PFSK-1 (cell line): ENCODE results near the gene RGS6.

Experiments
- POLR2AphosphoS5 ChIP-seq: IDR thresholded peaks from 2 replicates; pipeline ENCODE4 v1.6.1; 2012; ENCODE audit warnings: low read depth, mild to moderate bottlenecking, control low read depth, low read length, moderate library complexity
- SIN3A ChIP-seq: IDR thresholded peaks from 2 replicates; pipeline ENCODE4 v1.6.1; 2012; ENCODE audit warnings: mild to moderate bottlenecking, low read length, moderate library complexity, borderline replicate concordance; ENCODE audit not compliant: insufficient read depth
- TAF1 ChIP-seq: IDR thresholded peaks from 2 replicates; pipeline ENCODE4 v1.6.1; 2012; ENCODE audit warnings: low read length, control low read depth, borderline replicate concordance; ENCODE audit not compliant: insufficient read depth
- TF ChIP-seq, protein P1 (sequence below), 2 experiments: IDR thresholded peaks; 2 replicates each; pipeline versions ENCODE4 v1.6.1 to v1.8.0; 2011 to 2012; ENCODE audit warnings: low read depth in 2 of 2, low read length in 2 of 2, control low read depth in 1 of 2, inconsistent platforms in 1 of 2, mild to moderate bottlenecking in 1 of 2, moderate library complexity in 1 of 2; ENCODE audit not compliant: insufficient read depth in 1 of 2

GRCh38 chr14:72480464-72481243, 548.4 kb downstream of the RGS6 start:
- TF ChIP-seq, protein P1, sequence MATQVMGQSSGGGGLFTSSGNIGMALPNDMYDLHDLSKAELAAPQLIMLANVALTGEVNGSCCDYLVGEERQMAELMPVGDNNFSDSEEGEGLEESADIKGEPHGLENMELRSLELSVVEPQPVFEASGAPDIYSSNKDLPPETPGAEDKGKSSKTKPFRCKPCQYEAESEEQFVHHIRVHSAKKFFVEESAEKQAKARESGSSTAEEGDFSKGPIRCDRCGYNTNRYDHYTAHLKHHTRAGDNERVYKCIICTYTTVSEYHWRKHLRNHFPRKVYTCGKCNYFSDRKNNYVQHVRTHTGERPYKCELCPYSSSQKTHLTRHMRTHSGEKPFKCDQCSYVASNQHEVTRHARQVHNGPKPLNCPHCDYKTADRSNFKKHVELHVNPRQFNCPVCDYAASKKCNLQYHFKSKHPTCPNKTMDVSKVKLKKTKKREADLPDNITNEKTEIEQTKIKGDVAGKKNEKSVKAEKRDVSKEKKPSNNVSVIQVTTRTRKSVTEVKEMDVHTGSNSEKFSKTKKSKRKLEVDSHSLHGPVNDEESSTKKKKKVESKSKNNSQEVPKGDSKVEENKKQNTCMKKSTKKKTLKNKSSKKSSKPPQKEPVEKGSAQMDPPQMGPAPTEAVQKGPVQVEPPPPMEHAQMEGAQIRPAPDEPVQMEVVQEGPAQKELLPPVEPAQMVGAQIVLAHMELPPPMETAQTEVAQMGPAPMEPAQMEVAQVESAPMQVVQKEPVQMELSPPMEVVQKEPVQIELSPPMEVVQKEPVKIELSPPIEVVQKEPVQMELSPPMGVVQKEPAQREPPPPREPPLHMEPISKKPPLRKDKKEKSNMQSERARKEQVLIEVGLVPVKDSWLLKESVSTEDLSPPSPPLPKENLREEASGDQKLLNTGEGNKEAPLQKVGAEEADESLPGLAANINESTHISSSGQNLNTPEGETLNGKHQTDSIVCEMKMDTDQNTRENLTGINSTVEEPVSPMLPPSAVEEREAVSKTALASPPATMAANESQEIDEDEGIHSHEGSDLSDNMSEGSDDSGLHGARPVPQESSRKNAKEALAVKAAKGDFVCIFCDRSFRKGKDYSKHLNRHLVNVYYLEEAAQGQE (IDR thresholded peaks at IDR 0.05; ENCODE audit: insufficient read depth in 1 of 2, low read depth in 2 of 2, low read length in 2 of 2), result no peak
- TF ChIP-seq POLR2AphosphoS5, result no peak
- TF ChIP-seq TAF1, result no peak
- TF ChIP-seq SIN3A, result no peak
